ENCODE data around the gene DIS3L2. TPM values are rescaled to one million over a fixed set of nuclear protein-coding genes. Genes with fewer than 3 reads are reported as not detected.
"Not testable (repeated sequence)": the region's sequence is repeated elsewhere in the genome, so short reads cannot be mapped to it uniquely, and the experiment has no call there.

Gene DIS3L2
- total and polyA plus RNA-seq, 8 donors: 13.0 to 24.0 (median 16.8) TPM

GRCh38 chr2:232367016-232367415 is 405.5 kb downstream of the DIS3L2 start:
- Histone ChIP-seq H3K27me3 (no peaks in the 10 kb centered on the region), H3K36me3 (no peaks in the 10 kb centered on the region), H3K27ac (no peak overlapping the region), H3K9me3 (no peaks in the 10 kb centered on the region), H3K4me1 (no peaks in the 10 kb centered on the region), H3K4me3 (no peak overlapping the region)
- peak in 2 of 4 donors; percentile 25 to 47 for ATAC-seq
- no peak for FAIRE-seq
- intact Hi-C loops (cut with DNase I): no loop called here
- TF ChIP-seq CTCF (IDR thresholded peaks at IDR 0.05): no peak
- peak in 1 of 6 donors; percentile 40 for DNase-seq
- WGBS, 2 donors: 40 to 42% methylated on average over 6 to 7 of the region's 7 CpGs

- TF ChIP-seq CTCF (IDR thresholded peaks at IDR 0.05): no peak
- no peaks in the 10 kb centered on the region for H3K27me3 ChIP-seq
- no peaks in the 10 kb centered on the region for H3K4me1 ChIP-seq
- no peak overlapping the region for H3K4me3 ChIP-seq
- WGBS, 2 donors: 84 to 88% methylated on average over 12 to 13 of the region's 13 CpGs
- intact Hi-C loops (cut with DNase I): no loop called here
- FAIRE-seq: no peak
- DNase-seq: peak in 2 of 6 donors; percentile 48 to 61
- H3K9me3 ChIP-seq: no peaks in the 10 kb centered on the region
- H3K27ac ChIP-seq: no peak overlapping the region
- no peaks in the 10 kb centered on the region for H3K36me3 ChIP-seq
- ATAC-seq: peak in 1 of 4 donors; percentile 26
Measured at GRCh38 chr2:232367591-232368233, 406.2 kb downstream of the DIS3L2 start.

GRCh38 chr2:232368311-232368731 is 406.8 kb downstream of the DIS3L2 start:
- Histone ChIP-seq H3K4me1 (no peaks in the 10 kb centered on the region), H3K27ac (no peak overlapping the region), H3K36me3 (no peaks in the 10 kb centered on the region), H3K9me3 (no peaks in the 10 kb centered on the region), H3K27me3 (no peaks in the 10 kb centered on the region), H3K4me3 (no peak overlapping the region)
- no peak for ATAC-seq
- no peak for FAIRE-seq
- intact Hi-C loops (cut with DNase I): no loop called here
- DNase-seq: peak in 1 of 6 donors; percentile 44
- 94 to 97% methylated on average over 15 of the region's 15 CpGs for WGBS, 2 donors
- TF ChIP-seq CTCF (IDR thresholded peaks at IDR 0.05): no peak

- no peaks in the 10 kb centered on the region for H3K27me3 ChIP-seq
- no peak for FAIRE-seq
- H3K36me3 ChIP-seq: no peaks in the 10 kb centered on the region
- H3K9me3 ChIP-seq: no peaks in the 10 kb centered on the region
- H3K4me1 ChIP-seq: no peaks in the 10 kb centered on the region
- DNase-seq: peak in 2 of 6 donors; percentile 48 to 60
- no peak for TF ChIP-seq CTCF (IDR thresholded peaks at IDR 0.05)
- intact Hi-C loops (cut with DNase I): no loop called here
- ATAC-seq: no peak
- no peak overlapping the region for H3K4me3 ChIP-seq
- H3K27ac ChIP-seq: no peak overlapping the region
- WGBS, 2 donors: 81 to 82% methylated on average over 15 of the region's 15 CpGs
Measured at GRCh38 chr2:232369126-232369951, 407.8 kb downstream of the DIS3L2 start.

GRCh38 chr2:232370007-232370406 is 408.5 kb downstream of the DIS3L2 start:
- FAIRE-seq; H3K36me3 ChIP-seq; H3K27me3 ChIP-seq; H3K9me3 ChIP-seq; H3K4me3 ChIP-seq; ATAC-seq; H3K27ac ChIP-seq; intact Hi-C loops (cut with DNase I); H3K4me1 ChIP-seq: not testable (repeated sequence)
- WGBS, 2 donors: 40 to 49% methylated on average over 8 to 9 of the region's 12 CpGs
- peak in 1 of 6 donors; percentile 22 for DNase-seq

Data from pancreas (tissue), 10 donors.